NOMO-1 treated with dmso at 0.1 percent for 144 hours (cell line): ENCODE measurements around the gene CEP112.

ENCODE experiments used
- DNase-seq: peaks from one replicate; lab custom pipeline; 2025; ENCODE audit not compliant: unreplicated experiment; lab: John Stamatoyannopoulos, UW

Gene CEP112

DNA sequence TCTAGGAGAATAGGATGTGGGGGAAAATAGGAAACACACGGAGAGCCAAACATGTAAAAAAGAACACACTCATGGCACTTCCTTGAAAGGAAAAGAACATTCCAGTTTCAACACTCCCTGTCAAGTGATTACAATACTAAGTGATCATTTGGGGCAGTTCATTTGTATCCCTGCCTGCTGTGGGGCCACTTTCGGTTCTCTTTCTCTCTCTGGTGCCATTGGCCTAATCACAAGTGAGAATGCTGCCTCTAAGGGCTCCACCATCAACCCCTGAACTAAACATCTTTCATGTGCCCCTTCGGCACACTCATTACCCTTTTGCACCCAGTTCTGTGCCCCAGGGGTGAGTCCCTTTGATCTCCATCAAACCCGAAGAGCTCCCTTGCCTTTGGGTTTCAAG, 197.3 kb downstream of the CEP112 start:
- DNase-seq = no peak

DNA sequence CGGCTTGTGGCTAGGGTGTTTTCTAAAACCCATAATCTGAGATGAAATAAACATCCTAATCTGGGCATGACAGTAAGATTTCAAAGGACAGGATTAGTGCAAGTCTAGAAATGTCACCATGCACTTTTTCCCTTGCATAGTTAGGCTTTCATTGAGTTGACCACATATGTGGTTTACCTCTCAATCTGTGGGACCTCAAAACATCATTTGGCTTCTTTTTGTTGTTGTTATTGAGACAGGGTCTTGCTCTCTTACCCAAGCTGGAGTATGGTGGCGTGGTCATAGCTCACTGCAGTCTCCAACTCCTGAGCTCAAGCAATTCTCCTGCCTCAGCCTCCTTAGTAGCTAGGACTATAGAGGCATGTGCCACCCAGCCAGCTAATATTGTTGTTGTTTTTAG, 197.8 kb downstream of the CEP112 start:
- DNase-seq = no peak

DNA sequence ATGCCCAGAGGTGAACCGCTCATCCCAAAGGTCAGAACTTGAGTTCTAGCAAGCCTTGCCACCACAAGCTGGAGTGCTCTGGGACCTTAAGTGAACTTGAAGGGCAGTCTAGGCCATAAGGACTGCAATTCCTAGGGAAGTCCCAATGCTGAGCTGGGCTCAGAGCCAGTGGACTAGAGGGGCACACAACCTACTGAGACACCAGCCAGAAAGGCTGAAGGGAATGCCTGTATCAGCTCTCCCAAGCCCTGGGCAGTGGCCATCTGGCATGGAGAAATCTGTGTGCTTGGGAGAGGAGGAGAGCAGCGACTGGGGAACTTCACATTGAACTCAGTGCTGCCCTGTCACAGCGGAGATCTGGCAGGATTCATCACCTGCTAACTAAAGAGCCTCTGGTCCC, 201.3 kb downstream of the CEP112 start:
- DNase-seq = no peak

DNA sequence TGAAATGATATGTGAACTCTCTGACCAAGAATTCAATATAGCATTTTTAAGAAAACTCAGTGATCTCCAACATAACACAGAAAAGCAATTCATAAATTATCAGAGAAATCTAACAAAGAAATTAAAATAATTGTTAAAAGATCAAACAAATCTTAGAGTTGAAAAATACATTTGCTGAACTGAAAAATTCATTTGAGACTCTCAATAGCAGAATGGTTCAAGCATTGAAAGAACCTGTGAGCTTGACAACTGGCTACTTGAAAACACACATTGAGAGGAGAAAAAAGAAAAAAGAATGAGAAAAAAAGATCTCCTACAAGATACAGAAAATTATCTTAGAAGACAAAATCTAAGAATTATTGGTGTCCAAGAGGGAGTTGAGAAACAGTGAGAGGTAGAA, 203.5 kb downstream of the CEP112 start:
- no peak for DNase-seq

DNA sequence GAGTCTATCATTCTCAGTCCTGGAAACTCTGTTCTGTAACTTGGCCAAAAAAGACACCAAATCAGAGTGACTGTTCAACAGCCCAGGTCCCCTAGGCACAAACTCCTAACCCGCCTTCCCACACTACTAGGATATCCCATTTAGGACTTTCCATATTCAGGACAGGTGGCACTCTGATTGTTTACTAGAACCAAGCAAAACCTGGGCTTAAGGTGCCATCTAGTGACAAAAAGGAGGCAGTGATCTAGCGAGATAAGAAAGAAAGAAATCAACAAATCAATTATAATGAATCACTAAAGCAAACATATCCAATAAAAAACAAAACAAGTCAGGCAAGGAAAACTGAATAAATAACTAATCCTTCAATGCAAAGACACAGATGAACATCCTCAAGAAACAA, 203.9 kb downstream of the CEP112 start:
- DNase-seq = no peak

DNA sequence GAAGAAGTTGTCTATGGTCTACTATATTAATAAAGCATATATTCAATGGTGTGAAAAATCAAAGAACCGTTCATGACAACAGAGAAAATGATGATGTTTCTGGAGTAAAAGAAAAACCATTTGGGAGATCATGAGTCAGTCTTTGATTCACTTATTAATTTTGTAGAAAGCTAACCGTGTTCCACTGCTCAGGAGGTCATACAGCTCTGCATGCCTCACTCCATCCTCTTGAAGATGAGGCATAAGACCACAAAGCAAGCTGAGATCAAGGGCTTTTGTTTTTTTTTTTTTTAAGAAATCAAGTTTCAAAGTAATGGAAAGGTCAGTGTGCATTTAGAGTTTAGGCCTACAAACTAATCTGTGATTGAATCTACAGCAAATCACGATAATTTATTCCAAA, 206.4 kb downstream of the CEP112 start:
- no peak for DNase-seq

DNA sequence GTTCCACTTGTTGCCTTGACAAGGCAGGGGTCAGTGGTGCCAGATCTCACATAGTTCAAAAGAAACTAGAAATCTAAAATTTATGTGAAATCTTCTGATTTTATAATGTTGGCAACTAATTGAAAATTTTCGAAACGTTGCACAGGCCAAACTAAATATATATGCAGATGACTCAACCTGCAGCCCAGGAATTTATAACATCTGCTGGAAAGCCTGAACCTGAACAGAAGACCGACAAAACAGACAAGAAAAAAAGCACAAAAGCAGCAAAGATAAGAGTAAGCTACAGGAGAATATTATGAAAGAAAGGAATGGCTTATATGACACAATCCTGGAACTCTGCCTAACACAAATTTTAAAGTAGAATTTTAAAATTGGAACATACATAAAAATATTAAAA, 207.6 kb downstream of the CEP112 start:
- DNase-seq = no peak

DNA sequence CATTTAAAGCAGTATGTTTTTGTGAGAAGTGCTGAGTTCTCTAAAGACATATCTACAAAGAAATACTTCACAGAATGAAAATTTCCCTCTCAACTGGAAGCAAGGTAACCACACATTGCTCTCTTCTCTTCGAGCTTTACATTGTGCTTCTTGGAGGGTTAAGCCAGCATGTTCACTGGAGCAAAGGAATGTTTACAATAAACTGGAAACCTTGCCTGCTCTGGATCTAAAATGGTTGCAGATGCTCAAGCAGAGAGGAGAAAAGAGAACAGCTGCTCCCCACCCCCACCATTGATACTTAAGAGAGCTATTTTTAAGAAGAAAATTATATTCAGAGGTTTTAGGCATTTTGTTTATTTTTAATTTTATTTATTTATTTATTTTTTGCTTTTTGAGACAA, 213.1 kb downstream of the CEP112 start:
- no peak for DNase-seq

DNA sequence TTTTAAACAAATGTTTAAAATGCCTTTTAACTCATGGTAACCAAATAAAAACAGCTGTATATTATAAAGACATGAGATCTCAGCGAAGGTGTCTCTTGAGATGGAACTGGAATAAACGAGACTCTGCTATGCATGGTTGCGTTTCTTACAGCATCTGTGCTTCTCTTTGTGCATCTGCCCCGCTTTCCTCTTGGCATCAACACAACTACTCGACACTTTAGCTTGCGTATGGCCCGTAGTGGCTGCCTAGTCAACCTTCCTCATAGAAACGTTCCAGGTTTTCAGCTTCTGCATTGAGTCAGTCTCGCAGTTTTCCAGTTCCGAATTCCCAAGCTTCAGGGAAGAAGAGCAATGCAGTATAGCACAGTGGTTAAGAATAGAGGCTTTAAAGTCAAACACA, 214.9 kb downstream of the CEP112 start:
- no peak for DNase-seq

DNA sequence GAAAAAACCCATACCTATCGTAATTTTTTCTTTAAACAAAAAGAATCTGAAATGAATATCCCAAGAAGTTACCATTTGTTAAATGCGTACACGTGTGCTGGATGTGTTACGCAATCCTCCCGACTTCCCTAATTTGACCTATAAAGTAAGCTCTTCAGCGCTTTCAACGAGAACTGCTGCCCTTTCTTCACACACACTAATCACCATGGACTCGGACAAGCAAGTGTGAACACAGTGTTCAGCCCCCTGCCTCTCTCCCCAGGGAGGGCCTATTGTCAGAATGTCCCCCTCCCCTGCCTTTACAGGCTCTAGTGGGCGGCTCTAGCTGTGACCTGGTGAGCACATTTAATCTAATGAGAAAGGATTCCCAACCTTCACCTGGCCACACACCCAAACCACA, 216.1 kb downstream of the CEP112 start:
- peak; percentile 38 for DNase-seq

DNA sequence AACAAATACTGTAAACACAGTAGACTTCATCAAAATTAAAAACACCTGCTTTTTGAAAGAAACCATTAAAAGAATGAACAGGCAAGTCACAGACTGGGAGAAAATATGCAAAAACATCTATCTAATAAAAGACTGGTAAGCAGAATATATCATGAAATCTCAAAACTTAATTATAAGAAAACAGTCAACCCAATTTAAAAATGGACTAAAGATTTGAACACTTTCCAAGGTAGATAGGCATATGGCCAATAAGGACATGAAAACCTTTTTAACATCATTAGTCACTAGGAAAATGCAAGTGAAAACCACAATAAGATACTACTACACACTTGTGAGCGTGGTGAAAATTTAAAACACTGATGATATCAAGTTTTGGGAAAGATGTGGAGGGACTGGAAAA, 218.7 kb downstream of the CEP112 start:
- DNase-seq = no peak

DNA sequence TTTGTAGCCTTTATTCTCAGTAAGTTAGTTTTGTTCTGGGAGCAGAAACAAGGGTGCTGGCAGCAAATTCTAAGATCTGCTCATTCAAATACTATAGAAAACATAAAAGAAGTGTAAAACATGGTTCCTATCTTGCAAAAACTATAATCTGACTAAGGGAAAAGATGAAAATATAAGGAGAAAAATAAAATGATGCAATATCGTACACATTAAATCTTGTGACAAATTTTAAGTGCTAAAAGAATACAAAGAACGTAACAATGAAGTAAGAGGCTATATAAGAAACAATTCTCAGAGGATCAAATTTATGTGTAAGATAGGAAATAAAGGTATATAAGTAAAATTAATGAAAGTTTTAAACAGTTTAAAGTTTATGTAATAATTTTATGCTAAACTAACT, 224.6 kb downstream of the CEP112 start:
- no peak for DNase-seq

DNA sequence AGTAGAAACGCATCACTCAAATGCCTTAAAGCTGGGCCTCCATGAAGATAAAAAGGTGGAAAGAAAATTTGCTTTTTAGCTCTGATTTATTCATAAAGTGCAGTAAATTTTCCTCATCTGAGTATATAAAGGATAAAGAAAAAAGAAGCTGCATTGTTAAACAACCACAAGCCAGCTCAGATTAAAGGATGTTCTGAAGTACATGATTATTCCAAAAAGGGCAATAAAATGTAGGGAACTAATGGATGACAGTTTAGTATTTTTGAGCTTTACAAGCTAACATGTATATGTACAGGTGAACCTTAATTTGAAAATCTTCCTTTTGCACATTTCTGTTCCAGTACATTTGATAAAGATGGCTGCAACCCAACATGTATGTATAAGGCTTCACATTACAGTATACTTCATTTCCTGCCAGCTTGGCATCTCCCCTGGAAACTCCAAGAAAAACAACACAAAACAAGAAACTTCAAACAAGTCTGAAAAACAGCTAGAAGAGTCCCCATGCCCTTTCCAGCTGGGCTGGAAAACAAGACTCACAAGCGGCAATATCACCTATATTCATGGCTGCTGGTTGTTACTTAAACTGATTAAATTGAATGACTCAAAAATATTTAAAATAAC, 225.7 kb downstream of the CEP112 start:
- DNase-seq = no peak

DNA sequence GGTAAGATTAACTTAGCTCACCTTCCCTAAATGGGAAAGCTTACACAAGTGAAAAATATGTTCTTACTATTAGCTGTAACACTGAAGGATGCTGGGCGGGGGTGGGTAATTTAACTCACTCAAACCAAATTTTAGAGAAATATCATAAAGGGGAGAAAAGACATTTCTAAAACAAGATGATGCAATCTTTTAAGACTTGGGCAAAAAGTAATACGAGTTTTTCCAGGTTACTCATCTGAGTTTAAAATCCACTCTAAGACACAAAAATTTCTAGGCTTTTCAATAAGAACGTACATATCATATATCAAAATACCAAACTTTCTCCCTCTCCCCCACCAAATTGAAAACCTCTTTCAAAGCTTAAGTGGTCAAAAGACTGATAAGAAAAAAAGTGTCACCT, 228.8 kb downstream of the CEP112 start:
- DNase-seq = no peak

DNA sequence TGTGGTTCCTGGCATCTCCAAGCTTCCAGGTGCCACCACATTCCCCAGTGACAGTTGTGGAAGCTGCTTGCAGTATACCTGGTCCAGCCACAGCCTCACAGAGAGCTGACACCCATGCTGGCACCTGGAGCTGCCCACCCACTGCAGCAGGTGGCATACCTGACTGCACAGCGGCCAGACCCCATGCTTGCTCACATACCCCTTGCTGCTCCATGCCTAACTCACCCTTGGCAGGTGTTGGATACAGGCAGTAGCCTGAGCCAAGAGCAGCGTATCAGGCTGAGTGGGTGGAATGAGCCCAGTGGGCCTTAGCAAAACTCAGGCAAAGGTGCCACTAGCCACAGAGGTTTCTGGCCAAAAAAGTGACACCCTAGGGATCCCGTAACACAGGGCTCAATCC, 232.3 kb downstream of the CEP112 start:
- DNase-seq = no peak

DNA sequence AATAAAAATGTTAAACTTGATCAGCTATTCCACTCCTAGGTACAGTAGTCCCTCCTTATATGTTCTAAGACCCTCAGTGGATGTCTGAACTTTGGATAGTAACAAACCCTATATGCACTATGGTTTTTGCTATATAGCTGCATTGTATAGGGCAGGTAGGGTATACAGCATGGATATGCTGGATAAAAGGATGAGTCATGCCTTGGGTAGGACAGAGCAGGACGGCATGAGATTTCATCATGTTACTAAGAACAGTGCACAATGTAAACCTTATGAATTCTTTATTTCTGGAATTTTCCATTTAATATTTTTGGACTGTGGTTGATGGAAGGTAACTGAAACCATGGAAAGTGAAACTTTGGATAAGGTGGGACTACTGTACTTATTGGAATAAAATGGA, 235.1 kb downstream of the CEP112 start:
- no peak for DNase-seq

DNA sequence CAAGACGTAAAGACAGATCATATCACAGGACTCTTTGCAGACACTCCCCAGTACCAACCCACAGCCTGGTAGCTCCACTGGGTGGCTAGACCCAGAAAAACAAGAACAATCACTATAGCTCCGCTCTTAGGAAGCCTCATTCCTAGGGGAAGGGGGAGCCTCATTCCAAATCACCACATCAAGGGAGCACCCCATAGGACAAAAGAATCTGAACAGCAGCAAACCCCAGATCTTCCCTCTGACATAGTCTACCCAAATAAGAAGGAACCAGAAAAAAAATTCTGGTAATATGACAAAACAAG, 237.8 kb downstream of the CEP112 start:
- DNase-seq = no peak

DNA sequence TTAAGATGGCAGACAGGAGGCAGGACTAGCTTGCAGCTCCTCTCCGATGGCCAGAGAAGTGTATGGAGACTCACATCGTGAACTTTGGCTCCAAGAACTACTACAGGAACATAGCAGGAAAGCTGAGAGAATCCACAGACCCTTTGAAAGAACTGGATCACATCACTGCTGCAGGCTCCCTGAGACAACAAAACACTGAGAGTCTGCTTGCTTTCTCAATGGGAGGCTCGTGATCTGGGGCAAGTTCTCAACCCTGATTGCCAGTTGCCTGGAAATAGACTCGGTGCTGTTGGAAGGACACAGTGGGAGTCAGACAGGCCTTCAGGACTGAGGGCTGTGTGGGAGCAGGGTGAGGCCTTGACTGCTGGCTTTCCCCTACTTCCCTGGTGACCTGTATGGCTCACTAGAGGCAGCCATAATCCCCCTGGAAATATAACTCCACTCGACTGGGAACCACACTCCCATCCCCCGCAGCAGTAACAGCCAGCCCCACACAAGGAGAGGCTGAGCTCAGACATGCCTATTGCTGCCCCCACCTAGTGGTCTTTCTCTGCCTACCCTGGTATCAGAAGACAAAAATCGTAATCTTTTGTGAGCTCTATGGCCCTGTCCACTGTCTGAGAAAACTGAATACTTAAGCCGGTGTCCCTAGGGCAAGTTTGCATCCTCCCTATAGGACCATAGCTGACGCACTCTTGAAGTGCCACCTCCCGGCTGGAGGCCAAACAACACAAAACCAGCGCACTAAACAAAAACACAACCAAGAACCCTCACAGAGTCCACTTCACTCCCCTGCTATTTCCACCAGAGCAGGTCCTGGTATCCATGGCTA, 238.4 kb downstream of the CEP112 start:
- DNase-seq = no peak

DNA sequence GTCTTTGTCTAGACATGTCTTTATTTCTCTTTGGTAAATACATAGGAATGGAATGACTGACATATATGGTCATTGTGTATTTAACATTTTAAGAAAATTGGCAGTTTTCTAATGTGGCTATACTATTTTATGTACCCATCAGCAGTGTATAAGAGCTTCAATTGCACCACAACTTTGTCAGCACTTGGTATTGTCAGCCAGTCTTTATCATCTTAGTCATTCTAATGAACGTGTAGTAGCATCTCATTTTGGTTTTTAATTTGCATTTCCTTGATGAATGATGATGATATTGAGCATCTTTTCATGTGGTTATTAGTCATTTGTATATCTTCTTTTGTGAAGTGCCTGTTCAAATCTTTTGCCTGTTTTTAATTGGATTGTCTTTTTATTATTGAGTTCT, 239.3 kb downstream of the CEP112 start:
- no peak for DNase-seq

DNA sequence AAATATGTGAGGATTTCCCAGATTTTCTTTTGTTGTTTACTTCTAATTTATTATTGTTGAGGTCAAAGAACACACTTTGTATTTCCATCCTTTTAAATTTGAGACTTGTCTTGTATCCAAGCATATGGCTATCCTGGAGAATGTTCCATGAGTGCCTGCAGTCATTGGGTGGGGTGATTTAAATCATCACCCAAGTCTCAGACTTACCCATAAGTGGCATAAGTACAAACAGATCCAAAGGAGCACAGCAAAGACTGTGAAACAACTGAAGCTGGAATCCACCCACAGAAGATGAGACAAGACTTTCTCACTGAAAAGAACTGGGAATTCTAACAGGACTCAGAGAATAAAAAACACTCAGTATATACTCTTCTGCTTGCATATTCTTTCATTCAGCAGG, 239.9 kb downstream of the CEP112 start:
- DNase-seq = no peak

DNA sequence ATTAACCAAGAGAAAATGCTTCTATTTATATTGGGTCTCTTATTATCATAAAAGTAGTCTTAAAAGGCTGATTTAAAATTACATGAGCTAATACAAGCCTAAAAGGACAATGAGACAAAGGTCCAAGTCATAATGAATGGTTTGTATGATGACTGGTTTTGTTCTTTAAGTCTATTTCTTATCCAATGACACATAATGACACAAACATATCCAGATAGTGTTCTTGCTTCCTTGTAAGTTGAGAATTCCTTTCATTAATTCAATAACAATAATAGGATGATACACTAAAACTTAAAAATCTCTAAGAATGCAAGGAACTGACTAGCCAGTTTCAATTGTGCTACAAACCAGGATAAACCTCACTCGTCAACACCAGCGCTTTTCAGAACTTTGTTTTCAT, 244.1 kb downstream of the CEP112 start:
- no peak for DNase-seq

DNA sequence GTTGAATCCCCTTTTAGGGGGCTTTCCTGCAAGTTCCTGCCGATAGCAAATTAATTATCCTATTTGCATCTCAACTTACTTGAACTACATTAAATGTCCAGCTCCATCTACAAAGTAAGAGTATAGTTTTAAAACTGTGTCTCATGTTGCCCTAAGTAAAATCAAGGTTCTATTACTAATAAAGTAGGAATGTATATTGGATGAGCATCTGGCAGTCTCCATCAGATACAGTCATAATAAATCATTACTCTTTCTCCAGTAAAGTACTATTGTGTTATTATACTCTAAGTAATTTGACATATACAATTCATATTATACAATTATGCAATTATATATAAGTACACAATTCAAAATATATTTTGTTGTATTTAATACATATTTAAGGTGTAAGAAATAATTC, 249.3 kb downstream of the CEP112 start:
- no peak for DNase-seq

DNA sequence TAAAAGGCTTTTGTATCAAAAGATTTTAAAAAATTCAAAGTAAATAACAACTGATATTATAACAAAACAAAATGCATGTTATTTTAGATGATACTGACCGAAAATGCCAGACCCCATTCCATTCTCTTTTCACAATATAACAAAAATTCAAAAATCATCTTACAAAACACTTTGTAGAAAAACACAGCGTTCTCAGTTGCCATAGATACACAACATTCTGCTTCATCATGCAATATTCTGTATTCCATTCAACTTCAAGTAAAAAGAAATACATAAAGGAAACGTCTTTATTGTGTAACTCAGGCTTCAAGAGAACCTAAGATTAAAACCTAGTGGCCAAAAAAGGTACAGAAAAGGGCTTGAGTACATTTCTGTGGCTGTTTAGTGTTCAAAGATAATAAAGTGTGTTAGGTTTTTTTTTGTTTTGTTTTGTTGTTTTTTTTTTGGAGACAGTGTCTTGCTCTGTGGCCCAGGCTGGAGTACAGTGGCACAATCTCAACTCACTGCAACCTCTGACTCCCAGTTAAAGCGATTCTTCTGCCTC, 250.5 kb downstream of the CEP112 start:
- DNase-seq = no peak
